Measurements from ENCODE around the gene GMDS. TPM values are rescaled to one million over a fixed set of nuclear protein-coding genes. Genes with fewer than 3 reads are reported as not detected.

Gene GMDS
- total RNA-seq, 1 donor from 2014 or later: 19.9 TPM

DNA sequence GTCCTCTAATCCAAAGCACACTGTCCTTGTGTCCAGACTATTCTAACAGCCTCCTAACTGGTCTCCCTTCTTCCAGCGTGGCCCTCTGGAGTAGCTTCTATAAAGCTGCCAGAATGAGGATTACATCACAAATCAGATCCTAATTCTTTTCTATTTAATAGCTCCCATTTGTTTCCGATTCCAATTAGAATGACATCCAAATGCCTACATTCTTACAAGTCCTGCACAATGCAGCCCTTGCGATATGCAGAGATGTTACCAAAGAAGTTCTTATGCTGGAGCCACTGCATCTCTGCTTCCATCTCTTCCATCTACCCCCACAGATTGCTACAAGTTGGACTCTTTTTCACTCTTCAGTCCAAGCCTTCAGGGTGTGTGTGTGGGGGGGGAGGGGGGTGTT lies 40.0 kb downstream of the GMDS start:
- no peaks in the 10 kb centered on the region for H3K9me3 ChIP-seq
- no peak for DNase-seq (ENCODE audit: low spot score in 2 of 2)
- intact Hi-C loops (cut with DNase I): no loop called here
- peaks cover 0 to 5% of the 10 kb centered on the region in 2 donors for H3K4me1 ChIP-seq
- TF ChIP-seq CTCF (IDR thresholded peaks at IDR 0.05): no peak
- H3K27ac ChIP-seq: no peak overlapping the region
- no peaks in the 10 kb centered on the region for H3K27me3 ChIP-seq
- H3K36me3 ChIP-seq: no peaks in the 10 kb centered on the region
- no peak overlapping the region for H3K4me3 ChIP-seq

DNA sequence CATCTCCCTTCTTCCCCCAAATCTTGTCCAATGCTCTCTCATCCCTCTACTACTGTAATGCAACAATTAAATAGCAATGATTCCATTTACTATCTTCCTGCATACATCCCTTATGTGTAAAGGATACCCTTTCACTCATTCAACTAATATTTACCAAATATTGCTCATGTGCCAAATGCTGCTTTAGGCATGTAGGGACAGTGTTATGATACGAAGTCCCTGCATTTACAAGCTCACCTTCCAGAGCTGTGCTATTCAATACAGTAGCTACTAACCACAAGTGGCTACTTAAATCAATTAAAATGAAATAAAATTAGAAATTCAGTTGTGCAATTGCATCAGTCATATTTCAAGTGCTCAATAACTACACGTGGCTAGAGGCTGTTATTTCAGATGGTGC lies 41.1 kb downstream of the GMDS start:
- no peaks in the 10 kb centered on the region for H3K27me3 ChIP-seq
- intact Hi-C loops (cut with DNase I): no loop called here
- no peak for DNase-seq (ENCODE audit: low spot score in 2 of 2)
- H3K36me3 ChIP-seq: no peaks in the 10 kb centered on the region
- no peak for TF ChIP-seq CTCF (IDR thresholded peaks at IDR 0.05)
- no peaks in the 10 kb centered on the region for H3K9me3 ChIP-seq
- H3K4me3 ChIP-seq: no peak overlapping the region
- peaks cover 0 to 5% of the 10 kb centered on the region in 2 donors for H3K4me1 ChIP-seq
- H3K27ac ChIP-seq: no peak overlapping the region

DNA sequence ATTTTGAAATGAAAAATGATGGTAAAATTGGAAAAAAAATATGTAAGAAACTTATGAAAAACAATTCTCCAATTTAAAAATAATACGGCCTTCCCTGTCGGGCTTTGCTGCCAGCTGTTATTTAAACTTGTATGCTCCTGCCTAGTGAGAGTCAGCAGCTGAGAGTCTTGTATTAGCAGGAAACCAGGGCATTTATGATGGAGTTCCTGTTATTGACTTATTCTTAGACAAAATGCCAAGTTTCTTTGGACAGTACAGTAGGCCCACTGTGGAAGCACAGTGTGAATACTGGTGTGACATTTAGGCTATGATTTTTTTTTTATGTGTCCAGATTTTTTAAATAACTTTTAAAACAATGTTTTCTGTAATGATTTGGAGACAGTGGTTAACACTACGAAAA lies 42.1 kb downstream of the GMDS start:
- Histone ChIP-seq H3K36me3 (no peaks in the 10 kb centered on the region), H3K4me3 (no peak overlapping the region), H3K27ac (peak overlapping the region; percentile 49 to 70), H3K9me3 (no peaks in the 10 kb centered on the region), H3K27me3 (no peaks in the 10 kb centered on the region), H3K4me1 (peaks cover 0 to 5% of the 10 kb centered on the region in 2 donors)
- intact Hi-C loops (cut with DNase I): no loop called here
- no peak for DNase-seq (ENCODE audit: low spot score in 2 of 2)
- TF ChIP-seq CTCF (IDR thresholded peaks at IDR 0.05): no peak

GRCh38 chr6:2197984-2198383 lies 47.4 kb downstream of the GMDS start:
- Histone ChIP-seq H3K9me3 (no peaks in the 10 kb centered on the region), H3K27me3 (no peaks in the 10 kb centered on the region), H3K4me1 (peaks cover 0 to 21% of the 10 kb centered on the region in 2 donors), H3K36me3 (no peaks in the 10 kb centered on the region), H3K27ac (no peak overlapping the region), H3K4me3 (no peak overlapping the region)
- DNase-seq (ENCODE audit: low spot score in 2 of 2): no peak
- no peak for TF ChIP-seq CTCF (IDR thresholded peaks at IDR 0.05)
- intact Hi-C loops (cut with DNase I): loop anchor here (2.0 to 5.0 kb wide), 3 partner anchors 86 to 593 kb away; no protein-coding TSS in a partner anchor

DNA sequence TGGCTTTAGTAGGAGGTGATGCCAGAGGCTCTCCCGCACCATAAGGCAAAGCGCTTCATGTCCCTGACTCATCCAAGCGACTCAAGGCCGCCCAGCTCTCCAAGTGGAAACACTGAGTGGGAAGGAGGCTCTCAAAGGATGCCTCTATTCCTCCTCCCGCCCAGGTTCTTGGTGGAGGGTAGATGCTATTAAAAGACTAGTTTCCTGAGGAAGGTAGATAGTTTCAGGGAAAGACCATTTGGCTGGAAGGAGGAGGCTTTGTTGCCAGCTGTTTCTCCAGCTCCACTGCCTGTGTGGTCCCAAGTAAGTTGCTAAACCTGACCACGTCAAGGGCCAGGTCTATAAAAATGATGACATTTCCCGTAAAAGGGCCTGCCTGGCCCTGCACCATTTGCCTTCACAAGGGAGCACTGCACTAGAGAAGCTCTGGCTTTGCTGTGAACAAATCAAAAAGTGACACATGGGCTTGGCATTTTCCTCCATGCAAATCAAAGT lies 48.2 kb downstream of the GMDS start:
- no peak overlapping the region for H3K27ac ChIP-seq
- no peaks in the 10 kb centered on the region for H3K36me3 ChIP-seq
- H3K4me3 ChIP-seq: no peak overlapping the region
- intact Hi-C loops (cut with DNase I): loop anchor here (2.0 to 5.0 kb wide), 3 partner anchors 85 to 592 kb away; no protein-coding TSS in a partner anchor
- H3K27me3 ChIP-seq: no peaks in the 10 kb centered on the region
- H3K4me1 ChIP-seq: peaks cover 0 to 16% of the 10 kb centered on the region in 2 donors
- peak in 1 of 2 donors; percentile 68 for DNase-seq (ENCODE audit: low spot score in 2 of 2)
- TF ChIP-seq CTCF (IDR thresholded peaks at IDR 0.05): no peak
- H3K9me3 ChIP-seq: no peaks in the 10 kb centered on the region
